MM.1S (cell line): ENCODE measurements around the gene SSUH2.

ENCODE experiments used
- DNase-seq: peaks from one replicate; pipeline ENCODE4 v3.0.0-alpha.2; 2015
- H2AFZ ChIP-seq: fragments of 300-600 bp; sonication (generic); 2 replicates; pipeline ENCODE4 v1.6.0; 2016; ENCODE audit warnings: antibody characterized with exemption, low read length
- H3F3A ChIP-seq: fragments of 300-600 bp; sonication (generic); 2 replicates; pipeline ENCODE4 v1.6.1; 2016; ENCODE audit warnings: mild to moderate bottlenecking, antibody characterized with exemption, low read length, moderate library complexity, mixed read lengths; ENCODE audit not compliant: insufficient read depth
- H3K27ac ChIP-seq: fragments of 300-600 bp; sonication (generic); 2 replicates; pipeline ENCODE4 v1.5.1; 2016; ENCODE audit warnings: mild to moderate bottlenecking, low read length
- H3K27me3 ChIP-seq: fragments of 300-600 bp; sonication (generic); replicated peaks from 2 replicates; pipeline ENCODE4 v1.6.0; 2016; ENCODE audit warnings: low read length; ENCODE audit not compliant: insufficient read depth
- H3K36me3 ChIP-seq: fragments of 300-600 bp; sonication (generic); replicated peaks from 2 replicates; pipeline ENCODE4 v1.6.1; 2016; ENCODE audit warnings: mild to moderate bottlenecking, low read length, mixed read lengths; ENCODE audit not compliant: insufficient read depth
- H3K4me1 ChIP-seq: fragments of 300-600 bp; sonication (generic); 2 replicates; pipeline ENCODE4 v1.6.1; 2016; ENCODE audit warnings: low read length, mixed read lengths
- H3K4me2 ChIP-seq: fragments of 300-600 bp; sonication (generic); 2 replicates; pipeline ENCODE4 v1.6.0; 2016; ENCODE audit warnings: low read depth, low read length
- H3K4me3 ChIP-seq: fragments of 300-600 bp; sonication (generic); 2 replicates; pipeline ENCODE4 v1.5.1; 2016; ENCODE audit warnings: low read length, mixed read lengths
- H3K79me2 ChIP-seq: fragments of 300-600 bp; sonication (generic); 2 replicates; pipeline ENCODE4 v1.6.1; 2016; ENCODE audit warnings: mixed run types, low read length, mixed read lengths
- H3K9ac ChIP-seq: fragments of 300-600 bp; sonication (generic); 2 replicates; pipeline ENCODE4 v1.6.1; 2016; ENCODE audit warnings: low read length, mixed read lengths
- H3K9me2 ChIP-seq: fragments of 300-600 bp; sonication (generic); replicated peaks from 2 replicates; pipeline ENCODE4 v1.6.1; 2016; ENCODE audit warnings: mild to moderate bottlenecking, low read length, mixed read lengths; ENCODE audit not compliant: insufficient read depth
- H3K9me3 ChIP-seq: fragments of 300-600 bp; sonication (generic); replicated peaks from 2 replicates; pipeline ENCODE4 v1.6.1; 2016; ENCODE audit warnings: mild to moderate bottlenecking, low read length, mixed read lengths; ENCODE audit not compliant: insufficient read depth
- H4K20me1 ChIP-seq: fragments of 300-600 bp; sonication (generic); 2 replicates; pipeline ENCODE4 v1.6.1; 2016; ENCODE audit warnings: mild to moderate bottlenecking, low read length, moderate library complexity, mixed read lengths; ENCODE audit not compliant: insufficient read depth
- CTCF ChIP-seq: fragments of 300-600 bp; sonication (generic); IDR thresholded peaks from 2 replicates; pipeline ENCODE4 v1.5.1; 2016; ENCODE audit warnings: antibody characterized with exemption, low read length, mixed read lengths
- EZH2 ChIP-seq: fragments of 300-600 bp; sonication (generic); optimal IDR thresholded peaks from 2 replicates; pipeline ENCODE3; 2017; ENCODE audit warnings: low read depth, mild to moderate bottlenecking, antibody characterized with exemption, low read length, mixed read lengths
- EZH2phosphoT487 ChIP-seq: fragments of 300-600 bp; sonication (generic); IDR thresholded peaks from 2 replicates; pipeline ENCODE4 v1.6.1; 2018; ENCODE audit warnings: antibody characterized with exemption, low read length

Gene SSUH2

DNA sequence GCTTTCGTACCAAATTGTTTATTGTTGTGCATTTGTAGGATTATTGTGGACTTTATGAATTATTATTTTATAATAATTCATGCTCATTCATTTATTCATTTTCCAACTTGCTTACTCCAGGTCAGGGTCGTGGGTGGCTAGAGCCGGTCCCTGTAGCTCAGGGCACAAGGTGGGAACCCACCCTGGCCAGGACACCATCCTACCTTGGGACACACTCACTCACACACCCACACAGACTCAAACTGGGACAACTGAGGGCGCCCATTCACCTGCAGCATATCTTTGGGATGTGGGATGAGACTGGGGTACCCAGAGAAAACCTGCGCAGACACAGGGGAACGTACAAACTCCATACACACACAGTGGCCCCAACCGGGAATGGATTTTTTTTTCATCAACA, 40.6 kb downstream of the SSUH2 start:
- Histone ChIP-seq H3K9ac (no peak overlapping the region), H3K36me3 (no peaks in the 10 kb centered on the region), H4K20me1 (no peaks in the 10 kb centered on the region), H3K4me3 (no peak overlapping the region), H2AFZ (no peak overlapping the region), H3K4me2 (no peak overlapping the region), H3K79me2 (no peaks in the 10 kb centered on the region), H3K4me1 (no peaks in the 10 kb centered on the region), H3K27me3 (no peaks in the 10 kb centered on the region), H3K27ac (no peak overlapping the region), H3K9me2 (no peaks in the 10 kb centered on the region), H3F3A (no peaks in the 10 kb centered on the region), H3K9me3 (no peaks in the 10 kb centered on the region)
- TF ChIP-seq EZH2 (no peak), CTCF (no peak), EZH2phosphoT487 (no peak)
- DNase-seq = no peak

GRCh38 chr3:8603115-8603710, 41.4 kb downstream of the SSUH2 start:
- DNase-seq = no peak
- H3K9me3 ChIP-seq = no peaks in the 10 kb centered on the region
- no peaks in the 10 kb centered on the region for H3K4me1 ChIP-seq
- H3K9me2 ChIP-seq = no peaks in the 10 kb centered on the region
- H2AFZ ChIP-seq = no peak overlapping the region
- no peak overlapping the region for H3K27ac ChIP-seq
- H3K4me2 ChIP-seq = no peak overlapping the region
- TF ChIP-seq EZH2phosphoT487 (no peak), EZH2 (no peak)
- H3F3A ChIP-seq = no peaks in the 10 kb centered on the region
- no peak overlapping the region for H3K4me3 ChIP-seq
- H3K36me3 ChIP-seq = no peaks in the 10 kb centered on the region
- no peaks in the 10 kb centered on the region for H3K79me2 ChIP-seq
- H4K20me1 ChIP-seq = no peaks in the 10 kb centered on the region
- no peak overlapping the region for H3K9ac ChIP-seq
- H3K27me3 ChIP-seq = no peaks in the 10 kb centered on the region

- Histone ChIP-seq H3K4me1 (no peaks in the 10 kb centered on the region), H4K20me1 (no peaks in the 10 kb centered on the region), H3K27ac (no peak overlapping the region), H3K27me3 (no peaks in the 10 kb centered on the region), H3F3A (no peaks in the 10 kb centered on the region), H3K4me3 (no peak overlapping the region), H2AFZ (no peak overlapping the region), H3K9ac (no peak overlapping the region), H3K36me3 (no peaks in the 10 kb centered on the region), H3K9me2 (no peaks in the 10 kb centered on the region), H3K4me2 (no peak overlapping the region), H3K79me2 (no peaks in the 10 kb centered on the region), H3K9me3 (no peaks in the 10 kb centered on the region)
- TF ChIP-seq EZH2 = no peak
- TF ChIP-seq CTCF = no peak
- TF ChIP-seq EZH2phosphoT487 = no peak
- DNase-seq = no peak
Observed at GRCh38 chr3:8600457-8600856, 44.1 kb downstream of the SSUH2 start.

- Histone ChIP-seq H3K4me2 (no peak overlapping the region), H3F3A (no peaks in the 10 kb centered on the region), H2AFZ (no peak overlapping the region), H3K27ac (no peak overlapping the region), H3K4me1 (no peaks in the 10 kb centered on the region), H3K79me2 (no peaks in the 10 kb centered on the region), H3K9me3 (no peaks in the 10 kb centered on the region), H3K4me3 (no peak overlapping the region), H3K27me3 (no peaks in the 10 kb centered on the region), H3K9me2 (no peaks in the 10 kb centered on the region), H4K20me1 (no peaks in the 10 kb centered on the region), H3K9ac (no peak overlapping the region), H3K36me3 (no peaks in the 10 kb centered on the region)
- TF ChIP-seq CTCF = no peak
- TF ChIP-seq EZH2phosphoT487 = no peak
- TF ChIP-seq EZH2 = no peak
- DNase-seq = no peak
Observed at GRCh38 chr3:8599146-8599545, 45.5 kb downstream of the SSUH2 start.
